Activated B cell treated with CpG ODN at 0.5 μM for 24 hours (primary cell): ENCODE measurements around the gene FMN1. TPM values are rescaled to one million over a fixed set of nuclear protein-coding genes. Genes with fewer than 3 reads are reported as not detected.

Experiments used
- ATAC-seq: fragments of 200-7000 bp; cut with Tn5 transposase; one replicate; pipeline ENCODE4 v1.10.0; 2021; ENCODE audit warnings: low read depth, mild to moderate bottlenecking, moderate library complexity
- CTCF ChIA-PET: fragments of 350-600 bp; sonication (Branson Sonifier 250); formaldehyde crosslinking; loops from one replicate; lab custom pipeline; 2021; ENCODE audit warnings: antibody characterized with exemption; lab: Charles Lee
- POLR2A ChIA-PET: fragments of 350-600 bp; sonication (Branson Sonifier 250); formaldehyde crosslinking; loops from one replicate; lab custom pipeline; 2021; ENCODE audit warnings: antibody characterized with exemption; lab: Charles Lee
- DNase-seq: peaks from one replicate; pipeline ENCODE4 v3.0.0; 2022
- H3K27ac Mint-ChIP-seq: one replicate; pipeline ENCODE4 v1.8.0; 2020; ENCODE audit warnings: mixed read lengths
- H3K27me3 Mint-ChIP-seq: one replicate; pipeline ENCODE4 v1.8.0; 2021; ENCODE audit warnings: mixed read lengths
- H3K36me3 Mint-ChIP-seq: one replicate; pipeline ENCODE4 v1.8.0; 2021; ENCODE audit warnings: low read depth, mixed read lengths
- H3K4me1 Mint-ChIP-seq: one replicate; pipeline ENCODE4 v1.8.0; 2021; ENCODE audit warnings: mixed read lengths
- H3K4me3 Mint-ChIP-seq: one replicate; pipeline ENCODE4 v1.8.0; 2020; ENCODE audit warnings: mild to moderate bottlenecking, mixed read lengths
- H3K9me3 Mint-ChIP-seq: one replicate; pipeline ENCODE4 v1.8.0; 2020; ENCODE audit warnings: mixed read lengths
- CTCF ChIP-seq: fragments of 200-600 bp; IDR thresholded peaks from one replicate; pipeline ENCODE4 v1.8.0; 2022; ENCODE audit warnings: antibody characterized with exemption, mild to moderate bottlenecking
- intact Hi-C: fragments of 100-400 bp; cut with micrococcal nuclease; formaldehyde crosslinking; loops from one replicate; pipeline ENCODE4 v1.15.1; 2024
- total RNA-seq: library from RNA; stranded (reverse); gene quantifications from 2 replicates; pipeline ENCODE4 v1.2.3, GENCODE V29; 2022

The FMN1 gene
- total RNA-seq, 1 donor from 2014 or later = 0.80 TPM

- Mint-ChIP-seq H3K4me3 (no peak overlapping the region), H3K27me3 (no peaks in the 10 kb centered on the region), H3K27ac (no peak overlapping the region), H3K9me3 (no peaks in the 10 kb centered on the region), H3K4me1 (peaks cover 16% of the 10 kb centered on the region), H3K36me3 (no peaks in the 10 kb centered on the region)
- POLR2A ChIA-PET = interaction anchor here (0.6 kb wide), 1 partner anchor 93 kb away, joined by 5 read pairs; no protein-coding TSS in a partner anchor
- no peak for DNase-seq
- intact Hi-C loops = loop anchor here (1.0 to 2.0 kb wide), 3 partner anchors 25 to 35 kb away; no protein-coding TSS in a partner anchor
- no peak for TF ChIP-seq CTCF
- CTCF ChIA-PET = interaction anchor here (1.7 kb wide), 1 partner anchor 67 kb away, joined by 4 read pairs; no protein-coding TSS in a partner anchor
- ATAC-seq = no peak
These were observed 324.7 kb downstream of the FMN1 start for GRCh38 chr15:32869776-32870175.

- intact Hi-C loops = no loop called here
- TF ChIP-seq CTCF = no peak
- Mint-ChIP-seq H3K27ac (no peak overlapping the region), H3K9me3 (no peaks in the 10 kb centered on the region), H3K36me3 (no peaks in the 10 kb centered on the region), H3K27me3 (no peaks in the 10 kb centered on the region), H3K4me1 (peaks cover 25% of the 10 kb centered on the region), H3K4me3 (no peak overlapping the region)
- CTCF ChIA-PET = no interaction called here
- DNase-seq = no peak
- POLR2A ChIA-PET = no interaction called here
- ATAC-seq = no peak
These were observed 327.2 kb downstream of the FMN1 start for GRCh38 chr15:32867313-32867626.

GRCh38 chr15:32866454-32867312 is 327.8 kb downstream of the FMN1 start:
- H3K27me3 Mint-ChIP-seq = no peaks in the 10 kb centered on the region
- H3K36me3 Mint-ChIP-seq = no peaks in the 10 kb centered on the region
- no peak for DNase-seq
- intact Hi-C loops = no loop called here
- no peaks in the 10 kb centered on the region for H3K9me3 Mint-ChIP-seq
- no peak overlapping the region for H3K4me3 Mint-ChIP-seq
- peaks cover 29% of the 10 kb centered on the region for H3K4me1 Mint-ChIP-seq
- TF ChIP-seq CTCF = no peak
- no peak for ATAC-seq
- no peak overlapping the region for H3K27ac Mint-ChIP-seq
- ChIA-PET CTCF (interaction anchor here (1.0 to 1.1 kb wide), 2 partner anchors 18 to 23 kb away, joined by 4 read pairs; no protein-coding TSS in a partner anchor), POLR2A (no interaction called here)

GRCh38 chr15:32864841-32865240 is 329.7 kb downstream of the FMN1 start:
- no peak for TF ChIP-seq CTCF
- no peaks in the 10 kb centered on the region for H3K36me3 Mint-ChIP-seq
- no peak for ATAC-seq
- intact Hi-C loops = no loop called here
- no peak overlapping the region for H3K27ac Mint-ChIP-seq
- POLR2A ChIA-PET = no interaction called here
- CTCF ChIA-PET = no interaction called here
- peaks cover 20% of the 10 kb centered on the region for H3K4me1 Mint-ChIP-seq
- DNase-seq = no peak
- H3K9me3 Mint-ChIP-seq = no peaks in the 10 kb centered on the region
- no peak overlapping the region for H3K4me3 Mint-ChIP-seq
- H3K27me3 Mint-ChIP-seq = no peaks in the 10 kb centered on the region

GRCh38 chr15:32864051-32864450 is 330.5 kb downstream of the FMN1 start:
- POLR2A ChIA-PET = no interaction called here
- intact Hi-C loops = no loop called here
- no peak for TF ChIP-seq CTCF
- Mint-ChIP-seq H3K9me3 (no peaks in the 10 kb centered on the region), H3K4me1 (peaks cover 16% of the 10 kb centered on the region), H3K4me3 (no peak overlapping the region), H3K36me3 (no peaks in the 10 kb centered on the region), H3K27ac (no peak overlapping the region), H3K27me3 (no peaks in the 10 kb centered on the region)
- DNase-seq (no peak), ATAC-seq (no peak)
- CTCF ChIA-PET = interaction anchor here (0.6 kb wide), 1 partner anchor 168 kb away, joined by 3 read pairs; no protein-coding TSS in a partner anchor
